MV-4-11 (cell line): ENCODE data around the gene EYA4.

Source experiments
- DNase-seq: peaks from one replicate; lab custom pipeline; 2025; lab: John Stamatoyannopoulos, UW

EYA4 gene

DNA sequence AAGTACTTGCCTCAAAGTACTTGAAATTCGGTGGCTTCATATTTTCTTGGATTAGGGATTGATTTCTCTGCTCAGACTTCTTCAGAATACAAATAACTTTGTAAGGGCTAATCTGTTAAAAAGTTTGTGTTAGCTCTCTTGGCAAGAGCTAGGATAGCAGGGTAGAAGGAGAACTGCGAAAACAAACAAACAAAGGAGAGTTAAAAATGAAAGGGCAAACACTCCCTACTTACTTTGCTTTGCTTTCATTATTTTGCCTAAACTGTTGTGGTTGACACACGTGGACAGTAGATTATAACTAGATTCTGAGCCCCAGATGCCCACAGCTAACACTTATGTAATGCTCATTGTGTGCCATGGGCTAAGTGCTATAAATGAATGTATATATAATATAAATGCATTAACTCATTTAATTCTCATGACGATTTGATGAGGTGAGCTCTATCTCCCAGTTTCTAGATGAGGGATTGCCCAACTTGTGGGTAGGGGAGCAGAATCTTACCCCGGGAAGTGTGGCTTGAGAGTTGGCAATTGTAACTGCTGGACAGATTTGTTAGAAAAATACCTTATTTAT, 48.7 kb downstream of the EYA4 start:
- no peak for DNase-seq

DNA sequence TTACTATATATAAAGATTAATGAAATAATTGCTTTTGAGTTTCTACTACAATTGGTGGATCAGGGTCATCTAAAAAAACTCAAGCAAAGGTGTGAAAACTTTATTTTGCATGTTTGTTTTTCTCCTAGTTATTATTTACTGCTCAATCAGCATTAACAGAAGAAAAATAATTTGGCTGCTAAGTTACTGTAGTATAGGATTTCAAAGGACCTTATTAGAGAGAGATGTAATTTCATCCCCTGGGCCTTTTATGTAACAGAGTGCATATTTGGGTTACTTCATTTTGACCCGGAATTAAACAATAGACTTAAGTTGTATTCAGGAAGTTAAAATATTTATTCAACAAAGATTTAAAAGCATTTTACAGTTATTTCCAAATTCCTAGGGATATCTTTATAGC, 49.8 kb downstream of the EYA4 start:
- no peak for DNase-seq

DNA sequence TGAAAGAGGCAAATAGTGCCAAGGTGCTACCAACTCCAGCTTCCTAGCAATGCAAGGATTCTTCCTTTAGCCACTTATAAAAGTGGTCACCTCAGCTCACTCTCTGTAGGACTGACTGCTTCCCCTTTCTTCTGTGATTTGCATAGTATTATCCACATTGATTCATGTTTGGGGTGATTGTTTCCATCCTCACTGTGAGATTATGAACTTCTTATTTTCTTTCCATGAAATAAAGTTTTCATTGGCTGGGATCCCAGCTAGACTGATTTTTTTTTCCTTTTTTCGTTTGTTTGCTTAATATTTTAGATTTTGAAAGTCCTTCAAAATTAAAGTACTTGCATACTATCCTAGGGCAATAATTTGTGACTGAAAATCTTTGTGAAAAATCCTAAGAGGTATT, 50.5 kb downstream of the EYA4 start:
- no peak for DNase-seq

DNA sequence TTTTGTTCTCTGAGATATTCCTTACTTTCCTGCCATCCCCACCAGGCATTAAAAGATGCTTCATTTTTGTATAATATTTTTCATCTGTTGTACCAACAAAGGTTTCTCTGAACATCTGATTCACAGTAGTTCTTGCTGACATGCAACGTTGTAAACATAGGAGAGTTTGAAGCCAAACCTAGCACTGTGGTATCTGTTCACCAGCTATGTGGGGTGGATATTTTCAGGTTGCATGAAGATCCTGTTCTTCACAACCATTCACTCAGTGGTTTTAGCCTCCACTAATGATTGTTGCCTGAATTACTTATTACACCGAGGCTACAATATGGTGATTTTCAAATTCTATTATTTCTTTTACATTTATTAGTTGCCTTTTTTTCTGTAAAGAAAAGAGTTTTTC, 56.5 kb downstream of the EYA4 start:
- DNase-seq, result no peak

DNA sequence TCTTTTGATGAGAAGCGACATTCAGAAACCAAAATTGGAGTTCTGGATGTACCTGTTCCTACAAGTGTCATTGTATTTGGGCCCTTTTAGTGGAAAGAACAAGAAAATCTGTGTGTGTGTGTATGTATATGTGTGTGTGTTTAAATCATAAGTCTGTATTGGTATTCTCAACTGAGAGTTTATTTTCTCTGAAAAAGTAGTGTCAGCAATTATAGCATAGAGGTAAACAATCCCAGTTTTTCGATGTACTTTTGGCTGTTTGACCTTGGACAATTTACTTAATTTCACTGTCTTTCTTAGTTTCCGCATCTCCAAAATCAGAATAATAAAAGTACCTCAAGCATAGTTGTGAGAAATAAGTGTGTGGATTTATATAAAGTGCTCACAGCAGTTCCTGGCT, 57.2 kb downstream of the EYA4 start:
- no peak for DNase-seq

DNA sequence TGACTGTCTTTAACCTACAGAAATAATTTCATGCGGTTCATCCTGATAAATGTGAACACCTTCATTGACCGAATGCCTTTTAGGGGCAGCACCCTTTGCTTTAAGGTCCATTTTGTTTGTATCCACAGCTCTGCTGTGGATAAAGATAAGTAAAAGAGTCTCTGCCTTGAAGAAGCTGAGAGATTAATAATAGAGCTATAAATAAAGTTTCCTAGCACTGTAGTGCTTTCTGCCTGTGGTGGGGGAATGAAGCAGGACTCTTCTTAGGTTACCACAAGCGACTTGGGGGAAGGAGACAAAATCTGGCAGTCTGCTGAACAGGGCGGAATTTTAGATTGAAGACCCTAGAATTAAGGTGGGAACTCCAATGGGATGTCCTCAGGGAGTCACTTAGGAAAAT, 57.6 kb downstream of the EYA4 start:
- no peak for DNase-seq

DNA sequence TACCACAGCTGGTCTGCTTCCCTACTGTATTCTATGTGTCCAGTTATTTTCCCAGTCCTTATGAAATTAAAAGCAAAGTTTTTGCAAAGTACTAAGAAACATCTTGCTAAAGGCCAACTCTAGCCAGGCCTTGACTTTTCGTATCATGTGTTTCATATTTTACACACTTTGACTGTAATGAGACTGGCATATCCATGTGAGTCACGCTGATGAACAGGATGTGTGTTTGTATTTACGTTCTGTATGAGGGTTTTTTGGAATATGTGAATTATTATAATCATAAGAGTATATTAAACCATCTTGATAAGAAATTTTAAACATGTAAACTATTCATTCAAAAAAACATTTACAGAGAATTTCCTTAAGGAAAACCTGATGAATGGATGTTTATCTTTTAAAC, 59.7 kb downstream of the EYA4 start:
- DNase-seq, result no peak

DNA sequence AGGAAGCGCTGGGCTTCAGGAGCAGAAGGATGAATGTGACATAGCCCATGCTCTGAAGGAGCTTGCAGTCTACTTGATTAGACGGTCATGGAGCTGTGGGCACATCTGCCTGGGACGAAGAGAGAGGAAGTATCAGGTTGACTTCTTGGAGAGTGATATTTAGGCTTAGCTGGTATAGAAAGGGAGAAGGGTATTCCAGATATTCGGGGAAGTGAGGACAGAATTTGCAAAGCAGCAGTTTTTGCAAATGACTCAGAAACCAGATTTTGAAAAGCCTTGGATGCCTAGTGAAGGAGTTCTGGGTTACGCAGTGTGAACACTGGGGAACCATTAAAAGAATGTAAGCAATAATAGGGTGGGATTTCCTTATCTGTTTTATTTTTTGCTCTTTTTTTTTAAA, 60.7 kb downstream of the EYA4 start:
- DNase-seq, result no peak

DNA sequence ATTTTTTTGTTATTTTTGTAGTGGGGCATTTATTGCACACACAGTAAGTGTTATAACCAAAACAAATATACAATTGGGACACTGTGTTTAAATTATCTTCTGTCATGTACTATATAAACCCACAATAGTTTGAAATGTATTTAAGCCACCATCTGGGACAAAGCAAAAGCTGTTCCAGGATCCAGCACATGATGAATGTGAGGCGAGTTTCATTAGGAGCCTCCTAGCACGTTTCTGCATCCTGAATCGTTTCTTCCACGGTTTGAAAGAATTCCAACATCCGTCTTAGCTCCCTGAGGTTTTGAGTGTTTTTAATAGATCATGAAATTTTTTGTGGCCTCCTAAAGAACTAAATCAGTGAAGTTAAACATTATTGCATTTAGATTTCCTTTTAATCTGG, 65.8 kb downstream of the EYA4 start:
- no peak for DNase-seq

DNA sequence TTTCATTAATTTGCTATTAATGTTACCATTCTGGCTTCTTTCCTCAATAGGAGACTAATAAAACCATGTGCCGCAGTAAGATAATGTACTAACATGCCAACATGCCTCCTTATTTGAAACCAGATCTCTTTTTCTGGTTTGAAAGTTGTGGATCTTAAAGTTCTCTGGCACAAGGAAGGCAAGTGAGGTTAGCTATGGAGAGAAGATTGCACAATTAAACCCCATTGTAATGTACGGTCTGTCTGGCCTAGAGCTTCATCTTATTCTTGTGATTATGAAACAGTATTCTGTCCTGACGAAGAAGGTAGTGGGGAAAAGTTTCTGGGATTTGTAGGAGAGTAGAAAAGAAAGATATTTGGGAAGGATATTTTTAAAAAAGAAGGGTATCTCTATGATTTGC, 68.4 kb downstream of the EYA4 start:
- no peak for DNase-seq

DNA sequence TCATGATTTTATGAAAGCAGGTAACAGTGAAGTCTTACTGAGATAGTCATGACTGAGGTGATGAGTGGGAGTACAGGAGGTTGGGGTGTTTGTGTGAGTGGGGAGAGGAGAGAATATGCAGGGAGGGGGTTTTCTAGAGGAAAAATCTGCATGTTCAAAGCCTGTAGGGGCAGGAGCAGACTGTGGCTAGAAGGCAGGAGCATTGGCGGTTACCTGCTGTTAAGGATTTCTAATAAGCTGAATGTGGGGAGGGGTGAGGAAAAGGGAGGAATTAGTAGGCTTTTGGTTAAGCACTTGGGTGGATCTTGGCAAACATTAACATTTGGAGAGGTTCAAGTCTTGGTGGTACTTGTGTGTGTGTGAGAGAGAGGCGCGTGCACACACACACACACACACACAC, 70.8 kb downstream of the EYA4 start:
- no peak for DNase-seq

DNA sequence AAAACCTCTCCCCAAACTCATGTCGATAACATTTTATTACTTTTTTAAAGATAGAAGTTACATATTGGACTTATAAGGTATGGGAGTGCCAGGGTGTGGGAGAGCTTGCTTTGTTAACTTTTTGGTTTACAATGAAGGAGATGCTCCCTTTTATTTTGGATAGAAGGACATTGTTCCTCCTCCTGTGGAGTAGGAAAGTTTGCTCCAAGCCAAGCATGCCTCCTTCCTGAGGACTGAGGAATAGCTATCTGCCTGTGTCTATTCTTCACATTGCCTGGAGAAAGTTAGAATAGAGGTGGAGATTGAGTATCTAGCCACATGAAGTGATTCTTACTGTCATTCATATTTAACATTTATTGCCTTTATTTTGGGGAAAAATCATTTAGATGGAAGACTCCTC, 71.9 kb downstream of the EYA4 start:
- no peak for DNase-seq

DNA sequence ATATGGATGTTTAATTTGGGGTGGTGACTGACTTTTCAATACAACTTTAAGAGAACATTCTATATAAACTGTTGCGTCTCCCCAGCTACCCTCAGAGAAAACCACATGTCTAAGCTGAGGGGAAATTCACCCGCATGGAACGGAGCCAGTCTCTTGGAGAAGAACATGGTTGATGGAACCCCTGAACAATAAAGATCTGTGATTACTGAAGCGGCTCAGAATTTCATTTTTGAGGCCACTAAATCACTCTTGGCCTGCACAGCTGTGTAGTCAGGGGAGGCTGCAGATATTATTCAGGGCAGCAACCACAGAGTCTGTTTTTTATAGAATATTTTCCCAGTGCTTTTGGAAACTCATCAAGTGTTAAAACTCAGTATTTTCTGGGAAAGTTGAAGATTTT, 73.8 kb downstream of the EYA4 start:
- DNase-seq, result no peak

DNA sequence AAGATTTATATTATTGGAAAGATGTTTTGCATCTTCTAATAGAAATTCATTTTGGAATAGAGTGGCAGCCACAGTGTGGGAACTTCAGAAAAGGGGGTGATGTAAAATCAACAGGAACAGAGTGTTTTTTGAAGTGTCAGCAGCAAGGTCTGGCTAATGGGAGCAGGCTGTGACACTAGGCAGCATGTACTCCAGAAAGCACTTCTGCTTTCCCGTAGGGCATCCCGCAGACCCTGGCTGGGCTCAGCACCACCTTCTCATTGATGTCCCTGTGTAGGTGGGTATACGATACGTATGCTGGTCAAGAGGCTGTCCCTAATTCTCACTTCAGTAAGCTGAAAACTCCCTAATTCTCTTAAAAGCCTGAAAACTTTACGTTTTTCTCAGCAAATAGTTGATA, 74.7 kb downstream of the EYA4 start:
- DNase-seq, result no peak

DNA sequence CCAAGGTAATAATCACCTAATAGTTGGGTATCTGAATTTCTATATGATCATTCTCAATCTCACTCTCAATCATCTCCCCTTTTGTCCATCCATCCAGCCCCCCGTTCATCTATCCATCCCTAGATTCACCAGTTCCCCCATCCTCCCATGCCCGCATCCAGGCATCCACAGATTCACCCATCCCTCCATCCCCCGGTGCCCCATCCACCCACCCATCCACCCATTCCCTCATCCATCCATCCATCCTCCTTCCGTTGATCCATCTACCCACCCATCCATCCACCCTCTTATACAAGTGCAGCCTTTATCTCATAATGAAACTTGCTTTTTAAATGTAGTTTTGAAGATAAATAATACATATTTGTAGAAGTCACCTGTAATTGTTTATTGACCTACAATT, 76.5 kb downstream of the EYA4 start:
- DNase-seq, result no peak

DNA sequence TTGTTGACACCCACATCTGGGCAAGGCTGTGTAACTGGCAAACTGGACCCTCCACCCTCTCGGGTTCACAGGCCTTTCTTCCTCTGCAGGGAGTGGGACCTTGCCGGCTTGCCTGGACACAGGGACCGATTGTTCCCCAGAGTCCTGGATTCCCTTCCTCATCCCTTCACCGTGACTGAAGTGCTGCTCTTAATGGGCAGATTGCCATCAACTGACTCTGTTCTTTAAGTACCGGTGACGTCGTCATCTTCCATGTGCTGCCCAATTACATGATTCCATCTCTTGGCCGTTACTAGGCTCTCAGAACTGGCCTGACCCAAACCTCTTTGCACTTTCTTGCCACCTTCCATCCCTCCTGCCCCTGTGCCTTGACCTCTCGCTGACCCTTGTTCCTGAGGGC, 85.4 kb downstream of the EYA4 start:
- no peak for DNase-seq

DNA sequence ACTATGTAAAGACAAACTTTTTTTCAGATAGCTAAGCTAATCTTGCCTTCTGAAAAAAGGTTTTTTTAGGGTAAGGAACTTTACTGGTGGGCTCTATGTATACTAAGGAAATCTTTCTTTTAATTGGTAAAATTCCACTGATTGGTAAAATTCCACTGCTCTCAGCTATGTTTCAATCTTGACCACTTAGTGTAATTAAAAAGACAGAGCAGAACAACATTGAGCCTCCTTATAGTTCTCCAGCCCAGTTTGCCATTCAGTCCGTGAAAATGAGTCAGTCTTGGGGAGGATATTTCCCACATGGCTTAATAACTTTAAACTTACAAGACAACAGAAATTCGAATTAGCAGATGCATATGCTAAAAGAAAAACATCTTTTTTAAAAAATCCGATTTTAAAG, 92.7 kb downstream of the EYA4 start:
- no peak for DNase-seq

DNA sequence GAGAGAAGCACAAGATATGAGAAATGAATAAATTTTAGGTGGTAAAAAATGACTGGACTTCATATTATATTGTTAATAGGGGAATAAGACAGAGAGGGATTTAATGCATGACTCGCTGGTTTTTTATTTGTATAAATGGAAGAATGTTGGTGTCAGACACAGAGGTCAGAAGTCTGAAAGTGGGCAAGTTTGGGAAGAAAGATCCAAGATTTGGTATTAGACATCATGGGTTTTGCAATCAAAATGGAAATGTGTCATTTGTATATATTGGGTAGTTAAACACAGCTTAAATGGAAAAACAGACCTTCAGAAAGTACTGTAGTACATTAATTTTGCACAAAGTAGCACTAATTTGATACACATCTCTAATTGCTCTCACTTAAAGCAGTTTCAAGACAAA, 96.2 kb downstream of the EYA4 start:
- DNase-seq, result no peak

DNA sequence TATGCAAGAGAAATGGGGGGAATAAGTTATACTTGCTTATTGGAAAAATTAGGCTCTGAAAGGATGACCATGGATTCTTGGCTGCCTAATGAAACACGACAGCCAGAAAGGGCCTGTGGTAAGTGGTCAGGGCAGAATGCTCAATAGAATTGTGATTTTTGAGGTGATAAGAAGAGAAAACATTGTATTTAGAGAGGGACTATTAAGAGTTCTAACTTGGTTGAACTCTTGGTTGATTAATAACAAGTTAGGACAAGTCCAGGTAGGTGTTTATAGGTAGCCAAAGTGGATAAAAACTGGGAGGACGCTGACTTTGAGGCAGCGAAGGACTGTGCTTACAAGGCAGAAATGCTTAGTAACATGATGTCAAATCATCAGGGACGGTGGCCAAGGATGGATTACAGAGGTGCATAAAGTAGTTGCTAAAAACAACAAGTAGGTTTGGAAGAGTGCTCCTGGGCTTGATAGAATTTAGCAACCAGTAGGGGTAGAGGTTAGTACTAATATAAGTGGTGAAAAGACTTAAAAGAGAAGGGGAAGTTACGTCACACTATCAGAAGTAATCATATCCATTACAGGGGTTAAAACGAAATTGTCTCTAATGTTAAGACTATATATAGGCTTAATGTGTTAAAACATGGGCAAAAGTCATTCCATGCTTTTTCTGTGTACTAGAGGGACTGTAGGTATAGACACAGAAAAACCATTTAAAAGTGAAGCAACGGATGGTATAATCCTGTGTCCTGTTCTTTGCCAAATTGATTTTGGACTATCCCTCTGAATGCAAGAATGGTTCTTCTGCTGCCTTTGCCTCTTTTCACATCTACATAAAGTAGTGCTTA, 98.6 kb downstream of the EYA4 start:
- no peak for DNase-seq

DNA sequence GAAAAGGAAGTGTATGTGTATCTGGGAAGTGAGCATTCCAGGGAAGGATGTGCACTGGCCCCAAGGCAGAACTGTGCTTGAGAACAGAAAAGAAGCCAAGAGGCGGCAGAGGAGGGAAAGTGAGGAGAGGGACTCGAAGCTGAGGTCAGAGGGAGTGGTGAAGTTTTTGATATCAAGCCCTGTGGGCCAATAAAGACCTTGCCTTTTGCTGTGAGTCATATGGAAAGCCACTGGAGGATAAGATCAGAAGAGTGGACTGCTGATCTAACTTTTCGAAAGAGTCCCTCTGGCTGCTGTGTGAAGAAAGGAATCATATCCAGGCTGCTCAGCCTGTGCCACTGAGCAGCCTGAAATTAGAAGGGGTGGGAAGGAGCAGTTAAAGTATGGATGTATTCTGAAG, 99.4 kb downstream of the EYA4 start:
- no peak for DNase-seq

DNA sequence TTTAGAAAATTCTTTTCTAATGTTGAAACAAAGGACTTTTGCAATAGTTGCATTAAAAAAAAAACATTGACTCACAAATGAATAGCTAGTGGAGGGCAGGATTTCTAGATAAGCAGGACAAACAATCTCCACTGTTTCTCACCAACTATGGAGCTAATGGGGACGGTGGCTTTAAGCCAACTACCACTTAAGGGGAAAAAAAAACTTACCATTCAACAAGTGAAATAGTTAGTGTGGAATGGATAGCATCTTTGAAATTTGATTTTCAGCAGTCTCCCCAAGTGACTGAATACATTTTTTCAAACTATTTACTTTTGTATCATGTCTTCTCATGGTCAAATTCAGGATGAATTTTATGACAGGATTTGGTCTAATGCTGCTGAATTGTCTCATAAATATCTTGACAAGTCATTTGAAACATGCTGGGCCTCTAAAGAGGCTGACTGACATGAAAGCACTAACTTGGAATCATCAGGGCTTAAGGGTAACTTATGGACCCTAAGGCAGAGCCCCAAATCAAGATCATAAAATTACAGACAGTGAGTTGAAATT, 100.5 kb downstream of the EYA4 start:
- no peak for DNase-seq

DNA sequence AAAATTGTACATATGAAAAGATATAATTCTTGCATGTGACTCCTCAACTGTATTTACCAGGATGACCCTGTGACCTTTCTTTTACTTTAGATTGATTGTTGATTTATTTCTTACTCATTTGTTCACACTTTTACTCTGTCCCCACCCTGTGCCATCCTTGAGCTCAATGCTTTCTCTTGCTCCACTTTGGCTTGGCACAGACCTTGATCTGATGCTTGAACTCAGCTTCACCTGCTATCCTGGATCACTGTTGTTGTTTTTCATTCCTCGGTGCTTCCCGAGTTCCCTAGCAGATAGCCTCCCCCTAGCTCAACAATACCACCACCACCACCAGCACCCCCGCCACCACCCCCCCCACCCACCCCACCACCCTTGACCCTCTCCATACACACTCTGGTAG, 102.1 kb downstream of the EYA4 start:
- no peak for DNase-seq

DNA sequence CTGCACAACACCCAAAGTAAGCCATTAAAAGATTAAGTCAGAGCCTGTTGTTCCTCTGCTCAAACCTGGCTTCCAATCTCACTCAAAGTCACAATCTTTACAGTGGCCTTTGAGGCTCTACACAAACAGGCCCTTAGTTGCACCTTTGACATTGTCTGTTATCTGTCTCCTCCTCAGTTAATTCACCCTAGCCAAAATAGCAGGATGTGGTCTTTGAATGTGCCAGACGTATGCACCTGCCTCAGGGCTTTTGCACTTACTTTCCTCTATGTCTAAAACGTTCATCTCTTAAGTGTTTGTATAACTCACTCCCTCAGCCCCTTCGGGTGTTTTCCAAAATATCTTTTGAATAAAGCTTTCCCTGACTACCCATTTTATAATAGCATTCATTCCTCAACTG, 107.7 kb downstream of the EYA4 start:
- DNase-seq, result no peak

DNA sequence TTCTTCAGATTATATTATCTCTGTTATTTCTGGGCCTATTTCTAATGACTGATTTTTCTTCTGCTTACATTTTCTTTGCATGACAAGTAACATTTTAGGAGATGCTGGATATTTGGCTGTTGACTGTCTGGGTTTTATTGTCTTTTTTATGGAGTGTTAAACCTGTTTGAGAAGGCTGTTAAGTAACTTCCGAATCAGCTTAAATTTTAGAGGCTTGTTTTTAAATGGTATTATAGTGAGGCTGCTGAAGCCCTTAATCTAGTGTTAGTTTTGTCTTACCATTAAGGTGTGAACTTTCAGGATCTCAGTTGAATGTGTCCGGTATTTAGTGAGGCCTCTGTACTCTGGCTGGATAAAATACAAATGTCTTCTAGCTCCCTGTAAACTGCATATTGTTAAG, 109.8 kb downstream of the EYA4 start:
- no peak for DNase-seq
